ENCODE results near the gene AFMID. TPM values are rescaled to one million over a fixed set of nuclear protein-coding genes. Genes with fewer than 3 reads are reported as not detected.

Gene AFMID
- total and polyA plus RNA-seq, 2 donors (not counting 1 experiment from before 2014, with no cell fraction given), result 18.2 to 24.8 TPM

GRCh38 chr17:78237401-78238012, 50.3 kb downstream of the AFMID start:
- Mint-ChIP-seq H3K4me1 (peaks cover 38% of the 10 kb centered on the region), H3K9me3 (ENCODE audit: insufficient read depth) (no peaks in the 10 kb centered on the region), H3K27me3 (peaks cover 9% of the 10 kb centered on the region), H3K4me3 (no peak overlapping the region), H3K27ac (no peak overlapping the region)
- Histone ChIP-seq H3K9me3 (ENCODE audit: control extremely low read depth in 1 of 3, control insufficient read depth in 2 of 3, insufficient read depth in 1 of 3, low read length in 2 of 3) (peaks cover 0 to 19% (median 0%) of the 10 kb centered on the region in 3 donors), H2AFZ (ENCODE audit: insufficient read depth, low read depth, low read length, poor library complexity, severe bottlenecking) (no peak overlapping the region), H3K9ac (ENCODE audit: low read length) (no peak overlapping the region), H3K4me2 (replicated peaks; ENCODE audit: low read depth, low read length, poor library complexity, severe bottlenecking) (no peak overlapping the region), H3K27ac (ENCODE audit: low read length in 2 of 2) (no peak overlapping the region), H3K79me2 (ENCODE audit: control insufficient read depth, insufficient read depth, low read length) (no peaks in the 10 kb centered on the region), H3K27me3 (replicated peaks in 1 of 4; ENCODE audit: control extremely low read depth in 1 of 4, control insufficient read depth in 3 of 4, insufficient read depth in 4 of 4, low read length in 3 of 4) (peaks cover 0 to 15% (median 6%) of the 10 kb centered on the region in 4 experiments), H4K20me1 (ENCODE audit: control insufficient read depth, insufficient read depth, low read length, poor library complexity, severe bottlenecking) (no peaks in the 10 kb centered on the region), H3K4me3 (ENCODE audit: control extremely low read depth in 1 of 5, extremely low read depth in 1 of 5, insufficient read depth in 1 of 5, low read depth in 2 of 5, low read length in 4 of 5) (no peak overlapping the region), H3K36me3 (replicated peaks in 1 of 2; ENCODE audit: control extremely low read depth in 1 of 2, control insufficient read depth in 1 of 2, extremely low read depth in 1 of 2, insufficient read depth in 2 of 2, low read length in 1 of 2) (no peaks in the 10 kb centered on the region), H3K4me1 (ENCODE audit: control insufficient read depth in 2 of 2, insufficient read depth in 2 of 2, low read length in 2 of 2) (peaks cover 19 to 26% of the 10 kb centered on the region in 2 donors)
- WGBS (ENCODE audit: insufficient coverage), result 72% methylated on average over 11 of the region's 11 CpGs
- CTCF ChIA-PET, result interaction anchor here (0.9 to 1.8 kb wide), 3 partner anchors 11 to 123 kb away, joined by 3 to 7 read pairs (median 3); no protein-coding TSS in a partner anchor
- ATAC-seq (ENCODE audit: low read depth) (no peak), DNase-seq (peak; percentile 11)
- POLR2A ChIA-PET, result no interaction called here
- intact Hi-C loops (cut with micrococcal nuclease), result no loop called here
- TF ChIP-seq EZH2 (IDR thresholded peaks at IDR 0.05; ENCODE audit: borderline replicate concordance, insufficient read depth, low read depth, low read length, poor library complexity, severe bottlenecking) (no peak), CTCF (IDR thresholded peaks at IDR 0.05) (no peak)

GRCh38 chr17:78238823-78239488, 51.8 kb downstream of the AFMID start:
- Mint-ChIP-seq H3K27me3 (peaks cover 3% of the 10 kb centered on the region), H3K9me3 (ENCODE audit: insufficient read depth) (no peaks in the 10 kb centered on the region), H3K4me3 (no peak overlapping the region), H3K27ac (no peak overlapping the region), H3K4me1 (peaks cover 42% of the 10 kb centered on the region)
- Histone ChIP-seq H3K27ac (ENCODE audit: low read length in 2 of 2) (no peak overlapping the region), H3K36me3 (replicated peaks in 1 of 2; ENCODE audit: control extremely low read depth in 1 of 2, control insufficient read depth in 1 of 2, extremely low read depth in 1 of 2, insufficient read depth in 2 of 2, low read length in 1 of 2) (no peaks in the 10 kb centered on the region), H3K27me3 (replicated peaks in 1 of 4; ENCODE audit: control extremely low read depth in 1 of 4, control insufficient read depth in 3 of 4, insufficient read depth in 4 of 4, low read length in 3 of 4) (peaks cover 0 to 5% (median 2%) of the 10 kb centered on the region in 4 experiments), H3K9ac (ENCODE audit: low read length) (no peak overlapping the region), H4K20me1 (ENCODE audit: control insufficient read depth, insufficient read depth, low read length, poor library complexity, severe bottlenecking) (no peaks in the 10 kb centered on the region), H3K4me1 (ENCODE audit: control insufficient read depth in 2 of 2, insufficient read depth in 2 of 2, low read length in 2 of 2) (peaks cover 26 to 34% of the 10 kb centered on the region in 2 donors), H3K9me3 (ENCODE audit: control extremely low read depth in 1 of 3, control insufficient read depth in 2 of 3, insufficient read depth in 1 of 3, low read length in 2 of 3) (peaks cover 0 to 26% (median 0%) of the 10 kb centered on the region in 3 donors), H3K4me2 (replicated peaks; ENCODE audit: low read depth, low read length, poor library complexity, severe bottlenecking) (peak overlapping the region; percentile 53), H3K79me2 (ENCODE audit: control insufficient read depth, insufficient read depth, low read length) (no peaks in the 10 kb centered on the region), H2AFZ (ENCODE audit: insufficient read depth, low read depth, low read length, poor library complexity, severe bottlenecking) (peak overlapping the region; percentile 19), H3K4me3 (ENCODE audit: control extremely low read depth in 1 of 5, extremely low read depth in 1 of 5, insufficient read depth in 1 of 5, low read depth in 2 of 5, low read length in 4 of 5) (no peak overlapping the region)
- no peak for TF ChIP-seq CTCF (IDR thresholded peaks at IDR 0.05)
- TF ChIP-seq EZH2 (IDR thresholded peaks at IDR 0.05; ENCODE audit: borderline replicate concordance, insufficient read depth, low read depth, low read length, poor library complexity, severe bottlenecking), result no peak
- 81% methylated on average over 20 of the region's 20 CpGs for WGBS (ENCODE audit: insufficient coverage)
- ChIA-PET CTCF (interaction anchor here (0.9 kb wide), 1 partner anchor 12 kb away, joined by 3 read pairs; no protein-coding TSS in a partner anchor), POLR2A (interaction anchor here (0.5 kb wide), 2 partner anchors 61 to 1462 kb away, joined by 5 to 7 read pairs; no protein-coding TSS in a partner anchor)
- no peak for DNase-seq
- ATAC-seq (ENCODE audit: low read depth), result no peak
- intact Hi-C loops (cut with micrococcal nuclease), result no loop called here
